ENCODE measurements around the gene RCAN1. TPM values are rescaled to one million over a fixed set of nuclear protein-coding genes. Genes with fewer than 3 reads are reported as not detected.
"Not testable (repeated sequence)": the region's sequence is repeated elsewhere in the genome, so short reads cannot be mapped to it uniquely, and the experiment has no call there.

The RCAN1 gene
- total RNA-seq, 2 donors from 2014 or later = 2.9 to 7.4 TPM

DNA sequence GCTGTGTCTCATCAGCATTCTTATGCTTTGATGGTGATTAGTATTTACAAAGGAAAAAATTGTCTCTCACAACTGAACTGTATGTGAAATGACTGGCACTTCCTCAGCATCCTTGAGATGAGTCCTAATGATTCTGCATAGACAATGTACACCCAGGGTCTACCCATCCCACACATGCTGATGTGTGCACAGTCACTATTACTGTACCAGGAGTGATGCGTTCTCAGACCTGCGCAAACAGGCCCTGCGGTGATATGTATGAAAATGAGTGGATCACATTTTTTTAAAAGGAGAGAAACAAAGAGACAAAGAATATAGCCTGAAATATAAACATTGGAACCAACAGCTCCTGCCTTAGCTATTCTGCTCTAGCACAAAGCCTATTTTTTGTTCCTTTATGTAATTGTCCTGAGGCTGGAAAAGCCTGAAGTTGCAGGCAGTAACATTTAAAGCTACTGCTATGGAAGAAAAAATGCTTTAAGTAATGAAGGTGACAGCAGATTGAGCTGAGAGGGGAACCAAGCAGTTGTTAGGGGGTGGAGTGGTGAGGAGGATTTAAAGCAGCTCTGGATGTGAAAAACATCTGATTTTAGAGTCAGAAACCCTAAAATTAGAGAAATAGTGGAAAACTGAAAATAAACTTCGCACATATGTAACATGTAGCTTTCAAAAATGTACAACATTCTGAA lies 5.5 kb downstream of the RCAN1 start:
- ATAC-seq = peak in 1 of 2 donors; percentile 63
- DNase-seq (ENCODE audit: low spot score in 2 of 2) = no peak
- Mint-ChIP-seq H3K36me3 (peaks cover 0 to 4% of the 10 kb centered on the region in 2 donors), H3K9me3 (no peaks in the 10 kb centered on the region), H3K27ac (no peak overlapping the region)

DNA sequence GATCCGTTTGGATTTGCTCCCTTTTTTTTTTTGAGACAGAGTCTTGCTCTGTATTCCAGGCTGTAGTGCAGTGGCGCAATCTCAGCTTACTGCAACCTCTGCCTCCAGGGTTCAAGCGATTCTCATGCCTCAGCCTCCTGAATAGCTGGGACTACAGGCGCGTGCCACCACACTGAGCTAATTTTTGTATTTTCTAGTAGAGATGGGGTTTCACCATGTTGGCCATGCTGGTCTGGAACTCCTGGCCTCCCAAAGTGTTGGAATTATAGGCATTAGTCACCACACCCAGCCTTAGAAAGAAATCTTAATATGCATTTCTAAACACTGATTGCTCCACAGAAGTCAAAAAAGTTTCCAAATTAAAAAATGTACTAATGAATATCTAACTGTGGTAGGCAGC lies 7.5 kb downstream of the RCAN1 start:
- not testable (repeated sequence) for H3K27ac Mint-ChIP-seq; H3K36me3 Mint-ChIP-seq; DNase-seq (ENCODE audit: low spot score in 2 of 2); H3K9me3 Mint-ChIP-seq; ATAC-seq

DNA sequence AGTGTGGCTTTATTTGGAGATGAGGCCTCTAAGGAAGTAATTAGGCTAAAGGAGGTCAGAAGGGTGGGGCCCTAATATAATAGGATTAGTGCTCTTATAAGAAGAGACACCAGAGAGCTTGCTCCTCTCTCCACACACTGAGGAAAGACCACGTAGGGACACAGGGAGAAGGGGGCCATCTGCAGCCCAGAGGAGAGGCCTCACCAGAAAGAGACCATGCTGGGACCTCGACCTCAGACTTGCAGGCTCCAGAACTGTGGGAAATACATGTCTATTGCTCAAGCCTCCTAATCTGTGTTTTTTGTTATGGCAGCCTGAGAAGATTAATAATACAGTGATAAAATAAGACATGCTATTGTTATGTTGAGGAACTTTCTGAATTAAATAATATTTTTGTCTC lies 8.3 kb downstream of the RCAN1 start:
- DNase-seq (ENCODE audit: low spot score in 2 of 2) = no peak
- Mint-ChIP-seq H3K36me3 (no peaks in the 10 kb centered on the region), H3K9me3 (no peaks in the 10 kb centered on the region), H3K27ac (no peak overlapping the region)
- no peak for ATAC-seq

DNA sequence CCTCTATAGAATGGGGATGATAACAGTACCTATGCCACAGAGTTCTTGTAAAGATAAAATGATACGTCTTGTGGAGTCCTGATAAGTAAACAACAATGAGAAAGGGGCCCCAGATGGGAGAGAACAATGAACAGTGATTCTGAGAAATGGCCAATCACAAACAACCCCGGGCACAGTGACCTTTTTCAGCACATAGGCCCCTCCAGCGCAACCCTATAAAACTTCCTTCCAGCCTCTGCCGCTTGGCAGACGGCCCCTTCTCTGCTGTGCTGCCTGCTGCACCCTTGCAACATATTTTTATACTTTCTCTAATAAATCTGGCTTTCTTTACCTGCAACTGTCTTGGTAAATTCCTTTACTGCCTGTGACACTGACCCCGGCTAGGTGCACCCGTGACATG lies 8.9 kb downstream of the RCAN1 start:
- ATAC-seq (no peak), DNase-seq (ENCODE audit: low spot score in 2 of 2) (no peak)
- Mint-ChIP-seq H3K27ac (no peak overlapping the region), H3K36me3 (no peaks in the 10 kb centered on the region), H3K9me3 (no peaks in the 10 kb centered on the region)

DNA sequence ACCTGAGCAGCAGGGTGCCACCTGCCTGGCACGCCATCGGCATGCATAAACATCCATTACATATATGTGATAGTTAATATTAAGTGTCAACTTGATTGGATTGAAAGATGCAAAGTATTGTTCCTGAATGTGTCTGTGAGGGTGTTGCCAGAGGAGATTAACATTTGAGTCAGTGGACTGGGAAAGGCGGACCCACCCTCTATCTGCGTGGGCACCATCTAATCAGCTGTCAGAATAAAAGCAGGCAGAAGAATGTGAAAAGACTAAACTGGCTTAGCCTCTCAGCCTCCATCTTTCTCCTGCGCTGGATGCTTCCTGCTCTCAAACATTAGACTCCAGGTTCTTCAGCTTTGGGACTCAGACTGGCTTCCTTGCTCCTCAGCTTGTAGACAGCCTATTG lies 10.0 kb downstream of the RCAN1 start:
- not testable (repeated sequence) for ATAC-seq; H3K36me3 Mint-ChIP-seq; DNase-seq (ENCODE audit: low spot score in 2 of 2); H3K9me3 Mint-ChIP-seq
- H3K27ac Mint-ChIP-seq = peak overlapping the region in 1 of 2 donors; percentile 39

DNA sequence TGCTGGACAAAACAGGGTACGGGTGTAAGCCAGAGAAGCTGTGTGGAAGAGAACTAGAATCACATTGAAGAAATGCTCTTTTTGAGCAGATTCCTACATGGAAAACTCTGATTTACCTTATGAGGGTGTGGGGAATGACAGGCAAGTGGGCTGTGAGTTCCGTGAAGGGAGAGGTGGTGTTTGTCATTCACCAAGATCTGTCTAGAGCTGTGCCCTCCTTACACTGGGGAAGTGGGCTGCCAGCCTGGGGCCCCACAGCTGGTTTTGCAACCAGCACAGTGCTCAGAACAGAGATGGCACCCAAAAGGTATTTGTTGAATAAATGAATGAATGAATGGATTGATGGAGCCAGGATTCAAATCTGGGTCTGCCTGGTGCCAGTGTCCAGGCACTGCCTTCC lies 10.4 kb downstream of the RCAN1 start:
- H3K36me3 Mint-ChIP-seq = no peaks in the 10 kb centered on the region
- no peaks in the 10 kb centered on the region for H3K9me3 Mint-ChIP-seq
- DNase-seq (ENCODE audit: low spot score in 2 of 2) (no peak), ATAC-seq (no peak)
- H3K27ac Mint-ChIP-seq = peak overlapping the region in 1 of 2 donors; percentile 39

DNA sequence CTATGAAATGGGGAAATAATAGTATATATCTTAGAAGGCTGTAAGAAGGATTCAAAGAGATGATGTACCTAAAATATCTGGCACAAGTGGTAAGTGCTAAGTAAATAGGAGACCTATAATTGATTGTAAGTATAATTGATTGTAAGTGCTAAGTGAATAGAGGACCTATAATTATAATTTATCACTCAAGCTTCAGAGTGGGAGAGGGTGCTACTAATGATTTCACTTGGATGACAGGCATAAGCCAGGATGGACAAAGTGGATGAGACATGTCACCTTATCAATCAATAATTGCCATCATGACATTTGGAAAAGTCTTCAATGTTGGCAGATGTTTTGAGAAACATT lies 11.2 kb downstream of the RCAN1 start:
- no peak overlapping the region for H3K27ac Mint-ChIP-seq
- H3K36me3 Mint-ChIP-seq = no peaks in the 10 kb centered on the region
- no peaks in the 10 kb centered on the region for H3K9me3 Mint-ChIP-seq
- DNase-seq (ENCODE audit: low spot score in 2 of 2) = no peak
- no peak for ATAC-seq

DNA sequence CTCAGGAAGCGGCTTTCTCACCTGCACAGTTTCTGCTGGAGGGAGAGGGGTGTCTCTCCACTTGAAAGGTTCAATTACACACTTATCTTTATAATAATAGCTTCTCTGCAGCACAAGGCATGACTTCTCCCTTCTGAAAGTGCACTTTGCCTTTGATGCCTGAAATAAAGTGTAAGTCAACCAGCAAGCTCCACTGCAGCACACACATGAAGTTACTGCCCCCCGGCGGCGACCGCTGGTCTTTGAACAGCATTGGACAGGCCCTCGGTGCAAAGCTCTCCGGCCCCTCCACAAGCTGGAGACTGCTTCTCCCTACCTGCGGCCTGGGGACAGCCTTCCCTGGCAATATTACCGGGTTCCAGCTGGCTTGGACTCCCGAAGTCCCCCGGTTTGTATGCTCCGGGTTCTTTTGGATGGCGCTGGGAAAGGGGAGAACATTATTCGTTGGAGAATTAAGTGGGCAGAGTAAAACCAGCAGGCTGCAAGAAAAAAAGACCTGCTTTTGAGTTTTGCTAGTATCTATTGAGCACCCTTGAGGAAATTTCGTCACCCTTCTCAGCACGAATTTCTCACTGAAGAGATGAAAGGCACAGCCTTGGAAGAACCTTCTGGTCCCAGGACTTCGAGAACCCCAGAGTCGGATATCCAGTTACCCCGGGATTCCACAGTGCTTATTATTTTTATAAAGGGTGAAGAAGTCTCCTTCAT lies 11.8 kb downstream of the RCAN1 start:
- DNase-seq (ENCODE audit: low spot score in 2 of 2) (peak in 1 of 2 donors; percentile 73), ATAC-seq (peak; percentile 81 to 86)
- Mint-ChIP-seq H3K36me3 (no peaks in the 10 kb centered on the region), H3K27ac (no peak overlapping the region), H3K9me3 (no peaks in the 10 kb centered on the region)

DNA sequence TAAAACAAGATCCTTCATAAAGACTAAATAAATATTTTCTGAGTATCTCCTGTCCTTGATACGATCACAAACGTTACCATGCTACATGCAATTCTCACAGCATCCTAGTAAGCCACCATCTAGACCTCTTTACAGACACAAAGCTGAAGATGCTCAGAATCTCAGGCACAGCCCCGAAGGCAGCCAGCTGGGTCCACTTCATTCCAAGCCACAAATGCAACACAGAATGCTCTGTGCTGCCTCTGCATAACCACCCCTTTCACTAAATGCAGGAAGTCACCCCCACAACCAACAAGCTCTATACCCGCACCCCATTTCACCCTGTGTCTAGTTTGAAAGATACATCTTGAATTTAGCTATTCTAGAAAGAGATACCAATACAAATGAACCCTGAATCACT lies 12.9 kb downstream of the RCAN1 start:
- no peak for ATAC-seq
- H3K27ac Mint-ChIP-seq = no peak overlapping the region
- DNase-seq (ENCODE audit: low spot score in 2 of 2) = no peak
- H3K9me3 Mint-ChIP-seq = no peaks in the 10 kb centered on the region
- no peaks in the 10 kb centered on the region for H3K36me3 Mint-ChIP-seq

DNA sequence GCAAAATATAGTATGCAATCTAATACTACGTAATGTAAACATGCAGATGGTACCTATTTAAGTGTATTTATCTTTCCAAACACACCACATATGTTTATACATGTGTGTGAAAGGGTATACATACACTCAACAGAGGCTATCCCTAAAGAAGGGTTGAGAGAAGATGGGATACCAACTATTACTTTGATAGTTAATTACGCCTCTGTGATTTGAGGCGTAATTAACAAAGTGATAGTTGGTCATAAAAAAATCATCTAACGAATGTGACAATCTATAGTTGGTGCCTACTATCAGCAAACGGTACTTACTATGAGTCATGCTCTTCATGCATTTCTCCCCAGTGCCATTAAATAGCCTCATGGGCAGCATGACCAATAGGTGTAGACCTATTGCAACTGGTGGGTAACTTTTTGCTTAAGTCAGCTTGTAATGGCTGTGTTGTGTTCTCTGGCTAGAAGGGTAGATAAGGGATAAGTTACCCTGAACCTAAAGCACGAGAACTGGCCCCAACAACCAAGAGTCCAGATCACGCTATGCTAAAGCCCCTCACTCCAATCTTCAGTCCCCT lies 15.3 kb downstream of the RCAN1 start:
- ATAC-seq (no peak), DNase-seq (ENCODE audit: low spot score in 2 of 2) (no peak)
- Mint-ChIP-seq H3K27ac (no peak overlapping the region), H3K9me3 (no peaks in the 10 kb centered on the region), H3K36me3 (no peaks in the 10 kb centered on the region)

DNA sequence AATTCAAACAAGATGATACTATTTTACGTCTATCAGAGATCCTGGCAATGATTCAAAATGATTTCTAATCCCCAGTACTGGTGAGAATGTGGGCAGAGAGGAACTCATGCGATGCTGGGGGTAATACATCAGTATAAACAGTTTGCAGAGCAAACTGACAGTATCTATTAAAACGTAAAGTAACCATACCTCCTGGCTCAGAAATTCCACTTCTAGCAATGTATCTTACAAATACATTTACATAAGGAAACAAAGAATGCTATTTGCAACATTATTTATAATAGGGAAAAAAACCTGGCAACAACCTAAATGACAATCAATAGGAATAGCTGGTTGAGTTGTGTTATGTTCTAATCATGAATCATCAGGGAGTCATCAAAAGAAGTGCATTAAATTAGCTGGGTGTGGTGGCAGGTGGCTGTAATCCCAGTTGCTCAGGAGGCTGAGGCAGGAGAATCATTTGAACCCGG lies 15.9 kb downstream of the RCAN1 start:
- DNase-seq (ENCODE audit: low spot score in 2 of 2) (no peak), ATAC-seq (no peak)
- Mint-ChIP-seq H3K27ac (no peak overlapping the region), H3K9me3 (no peaks in the 10 kb centered on the region), H3K36me3 (no peaks in the 10 kb centered on the region)

DNA sequence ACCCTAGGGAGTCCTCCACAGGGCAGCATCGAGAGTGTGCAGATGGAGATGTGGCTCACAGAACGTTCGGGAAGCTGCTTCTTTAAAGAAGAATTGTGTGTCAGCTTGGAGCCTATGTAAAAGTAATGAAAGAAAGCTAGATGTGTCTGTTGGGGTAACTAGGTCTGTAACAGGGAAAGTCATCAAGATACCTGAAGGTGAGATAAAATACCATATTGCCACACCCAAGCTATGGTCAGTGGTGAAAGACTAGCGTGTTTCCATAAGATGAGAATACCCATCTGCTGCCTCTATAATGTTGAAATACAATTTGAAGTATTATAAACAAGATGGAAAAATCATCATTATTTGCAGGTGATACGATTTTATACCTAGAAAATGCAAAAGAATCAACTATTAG lies 17.5 kb downstream of the RCAN1 start:
- no peaks in the 10 kb centered on the region for H3K36me3 Mint-ChIP-seq
- no peak for ATAC-seq
- H3K27ac Mint-ChIP-seq = no peak overlapping the region
- no peak for DNase-seq (ENCODE audit: low spot score in 2 of 2)
- H3K9me3 Mint-ChIP-seq = no peaks in the 10 kb centered on the region

DNA sequence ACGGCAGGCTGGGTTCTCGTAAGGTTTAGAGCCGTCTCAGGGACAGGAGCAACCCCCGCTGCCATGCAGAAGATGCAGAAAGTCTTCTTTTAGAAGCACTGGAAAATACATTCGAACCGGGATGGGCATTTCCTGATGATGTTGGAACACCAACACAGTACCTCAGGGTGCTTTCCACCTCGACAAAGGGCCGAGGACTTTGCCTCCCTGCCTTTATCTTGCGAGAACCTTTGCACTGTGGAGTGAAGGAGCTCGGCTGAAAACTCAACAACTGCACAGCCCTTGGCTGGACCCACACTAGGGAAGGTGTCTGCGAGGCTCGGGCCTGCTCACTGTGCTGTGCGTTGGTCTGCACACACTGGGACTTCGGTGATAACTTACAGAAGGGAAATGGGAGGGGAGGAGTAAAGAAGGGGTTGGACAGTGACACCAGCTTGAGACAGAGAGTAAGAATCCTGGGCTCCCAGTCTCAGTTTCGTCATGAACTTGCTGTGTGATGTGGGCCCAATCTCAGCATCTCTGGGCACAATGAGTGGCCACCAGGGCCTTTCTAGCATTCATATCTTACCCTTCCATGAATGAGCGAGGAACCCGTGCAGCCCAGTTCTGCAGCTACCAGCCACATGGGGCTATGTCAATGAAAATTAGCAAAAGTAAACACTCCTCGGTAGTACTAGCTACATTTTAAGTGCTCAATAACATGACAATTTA lies 18.2 kb downstream of the RCAN1 start:
- H3K36me3 Mint-ChIP-seq = no peaks in the 10 kb centered on the region
- DNase-seq (ENCODE audit: low spot score in 2 of 2) = no peak
- no peak for ATAC-seq
- no peak overlapping the region for H3K27ac Mint-ChIP-seq
- H3K9me3 Mint-ChIP-seq = no peaks in the 10 kb centered on the region

DNA sequence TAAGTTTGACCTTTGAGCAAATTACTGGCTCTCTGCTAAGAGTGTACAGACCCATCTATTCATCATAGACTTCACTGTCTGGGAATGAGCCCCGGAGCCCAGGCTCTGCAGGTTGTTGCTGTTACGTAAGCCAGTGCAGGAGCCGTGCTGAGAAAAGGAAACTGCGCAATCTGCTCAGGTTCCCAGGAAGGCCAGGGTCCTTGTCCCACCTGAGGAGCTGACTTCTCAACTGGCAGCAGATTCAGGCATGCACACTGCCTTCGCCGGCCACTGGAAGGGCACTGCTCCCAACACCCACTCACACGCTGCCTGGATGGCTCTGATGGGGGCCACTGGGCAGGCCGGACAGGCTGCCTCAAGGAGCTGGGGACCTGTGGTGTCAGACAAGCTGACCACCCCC lies 19.5 kb downstream of the RCAN1 start:
- no peak overlapping the region for H3K27ac Mint-ChIP-seq
- ATAC-seq = no peak

DNA sequence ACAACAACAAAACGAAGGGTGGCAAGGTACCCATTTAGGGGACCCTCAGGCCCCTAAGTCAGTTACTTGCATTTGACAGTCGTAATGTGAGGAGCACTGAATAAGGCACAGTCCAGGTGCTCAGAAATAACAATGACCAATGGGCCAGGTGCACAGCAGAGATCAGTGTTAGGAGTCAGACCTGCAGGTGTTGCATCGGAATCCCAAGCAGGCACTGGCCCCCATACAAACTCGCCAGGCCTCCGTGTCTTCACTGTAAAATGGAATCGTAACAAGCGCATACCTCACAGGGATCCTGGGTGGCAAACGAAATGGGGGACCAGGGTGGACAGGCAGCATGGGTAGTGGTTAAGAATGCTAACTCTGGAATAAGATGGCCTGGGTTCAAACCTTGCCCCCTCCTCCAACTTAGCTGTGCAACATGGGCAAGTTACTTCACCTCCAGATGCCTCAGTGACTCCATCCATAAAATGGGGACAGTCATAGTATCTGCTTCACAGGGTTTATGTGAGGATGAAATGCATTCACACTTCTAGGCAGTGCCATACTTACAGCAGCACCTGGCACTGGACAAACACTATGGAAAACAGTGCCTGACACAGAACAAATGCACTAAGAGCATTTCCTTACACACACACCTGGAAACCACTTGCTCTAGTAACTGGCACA lies 20.2 kb downstream of the RCAN1 start:
- ATAC-seq (no peak), DNase-seq (ENCODE audit: low spot score in 2 of 2) (no peak)
- no peaks in the 10 kb centered on the region for H3K9me3 Mint-ChIP-seq
- H3K36me3 Mint-ChIP-seq = no peaks in the 10 kb centered on the region
- H3K27ac Mint-ChIP-seq = no peak overlapping the region

More for the DNA sequence above, 19.5 kb downstream of the RCAN1 start:
- Mint-ChIP-seq H3K9me3 (no peaks in the 10 kb centered on the region), H3K36me3 (no peaks in the 10 kb centered on the region)
- DNase-seq (ENCODE audit: low spot score in 2 of 2) = no peak

DNA sequence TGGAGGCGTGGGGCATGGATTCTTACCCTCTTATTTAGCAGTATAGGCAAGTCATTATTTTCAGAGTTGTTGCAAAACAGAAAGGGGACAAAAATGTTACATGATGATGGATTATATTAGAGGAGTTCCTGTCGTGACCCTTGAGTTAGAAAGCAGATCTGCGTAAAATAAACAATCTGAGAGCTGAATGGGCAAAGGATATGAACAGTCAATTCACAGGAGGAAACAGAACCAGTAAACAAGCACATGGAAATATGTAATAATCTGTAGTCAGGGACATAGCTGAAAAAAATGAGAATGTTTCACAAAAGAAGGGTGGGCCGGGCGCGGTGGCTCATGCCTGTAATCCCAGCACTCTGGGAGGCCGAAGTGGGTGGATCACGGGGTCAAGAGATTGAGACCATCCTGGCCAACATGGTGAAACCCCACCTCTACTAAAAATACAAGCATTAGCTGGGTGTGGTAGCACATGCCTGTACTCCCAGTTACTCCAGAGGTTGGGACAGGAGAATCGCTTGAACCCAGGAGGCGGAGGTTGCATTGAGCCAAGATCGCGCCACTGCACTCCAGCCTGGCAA lies 20.9 kb downstream of the RCAN1 start:
- H3K27ac Mint-ChIP-seq = no peak overlapping the region
- DNase-seq (ENCODE audit: low spot score in 2 of 2) = no peak
- no peaks in the 10 kb centered on the region for H3K9me3 Mint-ChIP-seq
- ATAC-seq = no peak
- no peaks in the 10 kb centered on the region for H3K36me3 Mint-ChIP-seq
